HT1080 (cell line): ENCODE data around the gene UBE2Z. TPM values are rescaled to one million over a fixed set of nuclear protein-coding genes. Genes with fewer than 3 reads are reported as not detected.
"Not testable (repeated sequence)": the region's sequence is repeated elsewhere in the genome, so short reads cannot be mapped to it uniquely, and the experiment has no call there.

Experiments used
- DNase-seq: peaks from one replicate; pipeline ENCODE4 v3.0.0-alpha.2; 2015; ENCODE audit warnings: low read depth
- total RNA-seq: library from RNA; depleted of rRNA; stranded (reverse); fragments of >200 nt; shearing (Covaris generic); gene quantifications from 2 replicates; pipeline ENCODE4 v1.2.3, GENCODE V29; 2014

Gene UBE2Z
- total RNA-seq, 1 experiment from 2014 or later, result 123 TPM

DNA sequence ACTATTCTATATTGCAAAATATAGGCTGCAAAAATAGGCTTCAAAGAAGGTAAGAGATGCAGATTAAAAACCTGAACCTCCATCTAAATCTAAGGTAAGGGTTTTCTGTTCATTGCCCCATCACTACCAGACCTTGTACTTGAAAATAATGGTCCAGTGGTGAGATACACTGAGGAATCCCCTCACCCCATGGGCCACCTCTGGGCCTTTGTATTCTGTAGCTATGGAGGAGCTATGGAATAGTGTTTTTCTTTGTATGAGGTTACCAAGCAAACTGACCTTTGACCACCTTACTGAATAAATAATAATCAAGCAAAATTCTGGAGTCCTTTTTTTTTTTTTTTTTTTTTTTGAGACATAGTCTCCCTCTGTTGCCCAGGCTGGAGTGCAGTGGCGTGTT lies 4.8 kb upstream of the UBE2Z start:
- DNase-seq, result no peak

DNA sequence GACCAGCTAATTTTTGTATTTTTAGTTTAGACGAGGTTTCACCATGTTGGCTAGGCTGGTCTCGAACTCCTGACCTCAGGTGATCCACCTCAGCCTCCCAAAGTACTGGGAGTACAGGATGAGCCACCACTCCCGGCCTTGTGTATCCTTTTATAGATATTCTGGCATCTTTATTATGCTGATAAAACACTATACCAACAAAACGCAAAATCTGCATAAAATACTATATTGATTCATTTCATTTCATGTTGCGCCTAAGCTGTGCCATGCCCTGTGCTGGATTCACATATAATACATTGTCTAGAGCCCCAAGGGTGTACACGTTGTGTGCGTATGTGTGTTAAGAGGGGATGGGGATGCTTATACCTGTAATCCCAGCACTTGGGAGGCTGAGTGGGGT lies 3.8 kb upstream of the UBE2Z start:
- no peak for DNase-seq

DNA sequence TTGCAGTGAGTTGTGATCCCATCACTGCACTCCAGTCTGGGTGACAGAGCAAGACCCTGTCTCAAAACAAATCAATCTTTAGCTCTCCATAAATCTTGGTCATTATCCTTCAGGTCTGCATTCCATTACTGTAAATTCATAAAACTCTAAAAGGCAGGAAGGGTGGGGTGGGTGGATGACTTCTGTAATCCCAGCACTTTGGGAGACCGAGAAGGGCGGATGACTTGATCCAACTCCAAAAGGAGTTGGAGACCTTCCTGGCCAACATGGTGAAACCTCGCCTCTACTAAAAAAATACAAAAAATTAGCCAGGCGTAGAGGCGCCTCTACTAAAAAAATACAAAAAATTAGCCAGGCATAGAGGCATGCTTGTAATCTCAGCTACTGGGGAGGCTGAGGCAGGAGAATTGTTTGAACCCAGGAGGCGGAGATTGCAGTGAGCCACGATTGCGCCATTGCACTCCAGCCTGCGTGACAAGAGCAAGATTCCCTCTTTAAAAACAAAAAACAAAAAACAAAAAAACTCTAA lies 2.2 kb upstream of the UBE2Z start:
- no peak for DNase-seq

DNA sequence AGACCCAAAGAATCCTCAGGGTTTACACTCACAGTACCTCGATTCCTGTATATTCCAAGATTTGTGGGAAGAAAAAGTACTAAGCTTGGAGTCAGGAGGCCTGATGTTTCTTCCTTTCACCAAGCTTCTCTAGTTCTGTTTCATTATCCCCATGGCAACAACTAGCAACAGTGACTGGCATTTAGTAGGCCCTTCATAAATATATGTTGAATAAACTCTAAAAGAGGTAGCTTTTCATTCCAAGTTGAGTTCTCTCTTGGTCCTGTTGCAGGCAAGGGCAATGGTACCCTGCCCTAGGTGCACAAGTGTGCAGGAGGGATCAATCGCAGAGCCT lies 527 bp upstream of the UBE2Z start:
- no peak for DNase-seq

DNA sequence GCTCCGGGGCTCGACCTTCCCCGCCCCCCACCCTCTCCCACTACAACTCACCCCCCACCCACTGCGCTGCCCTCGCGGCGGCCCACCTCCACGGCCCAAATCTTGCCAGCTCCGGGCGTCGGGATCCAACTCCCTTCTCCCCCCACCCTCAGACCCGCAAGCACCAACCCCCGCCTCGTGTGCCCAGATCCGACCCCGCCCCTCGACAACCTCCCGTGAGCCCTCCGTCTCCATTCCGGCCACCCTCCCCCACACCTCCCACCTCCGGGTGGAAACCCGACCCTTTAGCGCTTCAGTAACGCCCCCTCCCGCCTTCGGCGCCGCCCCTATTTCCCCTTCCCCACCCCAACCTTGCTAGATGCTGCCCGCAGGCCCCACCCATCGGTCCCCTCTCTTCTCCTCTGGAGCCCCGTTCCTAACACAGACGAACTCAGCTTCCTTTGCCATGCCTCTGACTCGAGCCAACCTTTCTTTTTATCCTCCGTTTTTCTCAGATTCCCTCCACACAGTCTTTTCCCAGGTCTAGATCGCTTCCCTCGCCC lies 717 bp downstream of the UBE2Z start:
- DNase-seq, result peak; percentile 60

DNA sequence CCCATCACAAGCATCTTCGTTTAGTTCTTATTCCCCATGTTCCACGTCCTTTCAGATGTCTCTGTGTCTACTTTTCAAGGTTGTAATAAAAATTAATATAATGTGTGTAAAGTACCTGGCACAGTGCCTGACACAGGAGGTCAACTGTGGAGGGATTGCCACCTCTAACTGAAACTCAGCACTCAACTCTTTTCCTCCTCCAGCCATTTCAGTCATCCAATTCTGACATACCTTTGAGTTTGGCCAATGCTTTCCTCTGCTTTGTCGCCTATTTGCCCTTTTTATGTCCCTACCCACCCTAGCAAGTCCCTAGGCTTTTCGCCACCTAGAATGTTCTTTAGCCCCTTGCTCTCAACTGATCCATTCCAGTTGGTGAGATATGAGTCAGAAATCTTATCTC lies 1.6 kb downstream of the UBE2Z start:
- no peak for DNase-seq

DNA sequence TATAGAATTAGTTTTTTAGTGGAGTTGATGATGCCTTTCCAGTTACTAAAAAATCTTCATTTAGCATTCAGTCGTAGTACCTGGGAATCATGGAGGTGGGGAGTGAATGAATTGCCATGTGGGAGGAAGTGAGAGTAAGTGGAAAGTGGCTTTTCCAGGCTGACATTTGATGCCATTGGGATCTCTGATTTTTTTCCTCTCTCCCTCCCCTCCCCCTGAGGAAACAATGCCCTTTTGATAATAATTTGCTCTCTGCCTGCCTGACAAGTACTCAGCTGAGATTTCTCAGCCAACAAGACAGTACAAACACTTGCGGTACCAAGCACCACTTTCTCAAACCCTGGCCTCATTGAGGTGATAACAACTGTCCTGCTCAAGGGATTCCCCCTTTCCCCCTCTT lies 2.2 kb downstream of the UBE2Z start:
- DNase-seq, result peak; percentile 56

DNA sequence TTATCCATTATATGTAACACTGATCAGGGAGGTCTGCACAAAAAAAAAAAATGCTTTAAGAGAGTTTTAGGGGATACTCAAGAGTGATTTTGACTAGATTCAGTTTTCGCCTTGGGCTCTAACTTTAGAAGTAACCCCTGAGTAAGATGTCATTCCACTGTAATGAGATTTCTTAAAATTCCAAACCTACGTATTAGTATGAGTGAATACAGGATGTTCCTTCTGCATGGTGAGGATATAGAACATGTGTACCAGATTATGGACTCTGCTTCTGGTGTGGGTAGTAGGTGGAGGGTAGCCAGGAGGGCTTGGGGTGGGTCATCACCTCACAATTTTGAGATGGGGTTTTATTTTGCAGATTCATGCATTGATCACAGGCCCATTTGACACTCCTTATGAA lies 4.3 kb downstream of the UBE2Z start:
- DNase-seq, result no peak

DNA sequence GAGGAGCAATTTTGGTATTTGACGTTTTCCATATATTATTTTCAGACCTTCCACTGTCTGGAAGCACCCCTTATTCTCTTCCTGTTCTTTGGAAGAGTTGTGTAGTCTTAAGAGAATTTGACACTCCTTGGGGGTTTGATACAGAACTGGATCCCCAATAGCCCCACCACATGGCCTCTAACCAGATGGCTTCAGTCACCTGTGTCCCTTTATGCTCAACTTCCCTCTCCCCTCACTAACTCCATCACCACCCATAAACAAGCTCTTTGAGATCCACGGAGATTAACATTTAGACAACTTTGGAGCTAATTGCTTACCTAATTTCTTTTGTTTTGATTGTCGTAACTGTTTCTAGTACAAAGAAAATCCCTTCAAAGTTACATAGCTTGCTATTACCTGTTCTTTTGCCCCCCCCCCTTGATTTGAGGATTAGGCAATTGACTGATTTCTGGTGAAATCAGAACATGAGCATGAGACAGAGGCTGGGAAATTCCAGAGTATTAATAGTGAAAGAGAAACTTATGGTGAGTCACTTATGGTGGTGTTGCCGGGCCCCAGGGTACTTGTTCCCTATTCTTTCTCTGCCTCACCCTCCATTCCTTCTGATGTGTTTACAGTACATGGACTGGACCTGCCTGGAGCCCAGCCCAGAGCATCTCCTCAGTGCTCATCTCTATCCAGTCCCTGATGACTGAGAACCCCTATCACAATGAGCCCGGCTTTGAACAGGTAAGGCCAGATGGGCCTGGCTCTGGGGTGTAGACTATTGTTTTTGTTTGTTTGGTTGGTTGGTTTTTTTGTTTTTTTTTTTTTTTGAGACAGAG lies 7.5 kb downstream of the UBE2Z start:
- DNase-seq, result peak; percentile 70

DNA sequence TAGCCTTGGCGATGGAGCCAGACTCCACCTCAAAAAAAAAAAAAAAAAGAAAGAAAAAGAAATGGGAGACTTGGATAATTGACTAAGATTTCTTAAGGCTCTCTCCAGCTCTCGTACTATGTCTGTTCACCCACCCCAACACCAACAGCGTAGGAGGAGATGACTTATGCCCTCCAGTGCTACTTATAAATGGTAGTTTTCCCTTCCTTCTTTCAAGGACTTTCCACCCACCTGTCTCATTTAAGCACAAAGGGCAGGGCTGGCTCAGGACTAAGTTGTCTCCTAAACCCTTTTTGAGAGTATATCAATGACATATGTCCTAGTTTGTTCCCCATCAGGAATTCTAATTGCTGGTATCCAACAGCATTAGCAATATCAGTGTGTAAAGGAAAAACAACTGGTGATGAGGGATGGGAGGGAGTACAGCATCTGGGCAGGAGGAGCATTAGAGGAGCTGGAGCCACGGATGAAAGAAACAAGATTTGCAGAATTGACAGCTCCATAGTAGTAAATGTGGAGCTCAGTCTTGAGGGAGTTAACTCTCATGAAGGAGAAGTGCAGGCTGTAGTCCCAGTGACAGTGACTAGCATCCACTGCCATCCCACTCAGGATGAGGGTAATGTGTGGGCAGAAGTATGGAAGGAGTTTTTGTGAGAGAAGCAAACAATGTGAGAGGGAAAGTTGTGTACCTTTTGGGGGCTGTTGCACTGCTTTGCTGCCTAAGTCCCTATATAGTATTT lies 17.2 kb downstream of the UBE2Z start:
- DNase-seq, result no peak

DNA sequence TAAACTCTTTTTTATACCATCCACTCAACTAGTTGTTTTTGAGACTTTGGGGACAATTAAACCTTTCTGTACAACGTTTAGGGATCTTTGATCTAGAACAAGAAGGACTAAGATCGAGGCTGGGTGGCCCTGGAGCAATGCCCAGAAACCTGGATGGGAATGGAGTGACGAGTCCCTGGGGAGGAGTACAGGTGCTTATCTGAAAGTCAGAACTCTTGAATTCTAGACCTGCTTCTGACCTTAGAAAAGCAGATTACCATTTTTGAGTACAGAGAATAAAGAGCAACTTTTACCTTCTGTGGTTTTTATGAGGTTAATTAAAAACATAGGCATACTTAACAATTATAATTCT lies 17.8 kb downstream of the UBE2Z start:
- no peak for DNase-seq

DNA sequence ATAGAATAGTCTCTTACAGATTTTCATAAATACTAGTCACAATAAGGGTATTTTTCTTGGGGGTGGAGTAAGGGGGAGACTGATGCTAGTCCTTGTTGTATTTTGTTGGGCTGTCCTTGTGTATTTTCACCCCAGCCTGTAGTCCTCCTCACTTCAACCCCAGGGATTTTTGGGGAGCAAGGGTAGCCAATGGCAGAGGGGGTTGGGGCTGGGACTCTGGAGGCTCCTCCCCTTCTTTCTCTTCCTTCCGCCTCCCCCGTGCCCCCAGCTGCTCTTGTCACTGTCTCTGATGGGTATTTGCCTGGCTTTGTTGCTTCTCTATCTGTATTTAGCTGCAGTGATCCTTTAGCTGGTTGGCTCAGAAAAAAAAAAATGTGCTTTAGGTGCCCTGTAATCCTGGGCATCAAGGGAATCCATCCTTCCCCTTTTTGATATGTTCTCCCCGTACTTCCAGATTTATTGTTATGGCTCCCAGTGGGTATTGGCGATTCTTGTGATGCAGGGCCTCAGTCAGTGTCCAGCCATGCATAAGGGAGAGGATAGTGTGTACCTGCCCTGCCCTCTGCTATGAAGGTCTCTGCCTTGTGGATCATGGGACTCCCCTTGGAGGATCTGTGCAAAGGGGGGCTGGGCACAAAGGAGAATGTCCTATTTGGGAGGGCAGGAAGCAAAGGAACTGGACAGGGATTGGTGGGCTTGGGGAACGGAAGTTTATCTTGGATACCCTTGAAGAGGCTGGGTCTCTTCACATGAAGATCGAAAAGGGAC lies 20.0 kb downstream of the UBE2Z start:
- DNase-seq, result no peak

DNA sequence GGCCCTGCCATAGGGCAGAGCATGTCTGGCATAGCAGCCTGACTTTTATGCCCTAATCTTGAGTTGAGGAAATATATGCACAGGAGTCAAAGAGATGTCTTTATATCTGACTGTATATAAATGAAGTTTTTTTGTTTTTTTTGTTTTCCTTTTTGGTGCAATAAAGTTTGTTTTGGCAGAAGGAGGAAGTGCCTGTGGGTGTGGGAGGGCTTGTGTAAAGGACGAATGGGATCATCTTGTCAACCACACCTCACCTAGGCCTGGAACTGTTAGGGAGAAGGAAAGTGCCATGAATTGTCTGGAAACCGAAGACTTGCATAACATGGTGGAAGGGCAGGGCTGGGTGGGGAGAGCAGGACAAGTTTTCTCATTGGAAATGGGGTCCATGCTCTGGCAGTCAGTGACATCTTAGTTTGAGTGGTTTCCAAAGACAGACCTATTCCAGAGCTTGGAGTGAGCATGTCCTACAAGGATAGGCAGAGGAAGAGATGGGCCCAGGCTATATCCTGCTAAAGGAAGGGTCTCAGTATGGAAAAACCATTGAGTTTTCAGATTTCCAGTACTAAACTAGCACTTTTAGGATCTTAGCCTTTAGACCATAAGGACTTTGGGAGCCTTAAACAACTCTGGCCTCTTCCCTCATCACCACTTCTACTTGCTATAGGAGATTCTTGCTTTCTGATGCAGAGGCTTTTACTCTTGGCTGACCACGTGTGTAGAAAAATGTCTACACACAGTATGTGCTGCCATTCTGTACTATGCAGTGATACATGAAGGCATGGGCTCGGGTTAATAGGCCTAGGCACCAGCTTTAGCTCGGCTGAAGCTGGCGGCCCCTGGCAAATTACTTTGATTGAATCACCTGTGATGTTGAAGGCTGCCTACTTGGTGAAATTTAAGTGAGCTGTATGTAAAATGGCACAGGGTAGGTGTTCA lies 20.9 kb downstream of the UBE2Z start:
- DNase-seq, result no peak

DNA sequence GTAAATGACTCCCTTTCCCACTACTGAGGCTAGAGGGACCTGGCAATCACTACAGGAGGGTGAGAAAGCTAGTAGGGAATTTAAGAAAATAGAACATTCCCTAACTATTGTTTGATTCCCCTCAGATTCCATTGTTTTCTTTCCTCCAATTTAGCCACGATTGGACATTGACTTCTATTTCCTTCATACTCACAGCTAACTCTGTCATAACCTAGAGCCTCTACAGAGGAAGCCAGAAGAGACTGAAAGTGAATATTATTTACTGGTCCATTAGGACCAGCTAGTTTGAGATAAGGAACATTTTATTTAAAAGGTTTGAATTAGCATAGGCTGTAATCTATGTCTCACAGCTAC lies 21.6 kb downstream of the UBE2Z start:
- DNase-seq, result no peak

DNA sequence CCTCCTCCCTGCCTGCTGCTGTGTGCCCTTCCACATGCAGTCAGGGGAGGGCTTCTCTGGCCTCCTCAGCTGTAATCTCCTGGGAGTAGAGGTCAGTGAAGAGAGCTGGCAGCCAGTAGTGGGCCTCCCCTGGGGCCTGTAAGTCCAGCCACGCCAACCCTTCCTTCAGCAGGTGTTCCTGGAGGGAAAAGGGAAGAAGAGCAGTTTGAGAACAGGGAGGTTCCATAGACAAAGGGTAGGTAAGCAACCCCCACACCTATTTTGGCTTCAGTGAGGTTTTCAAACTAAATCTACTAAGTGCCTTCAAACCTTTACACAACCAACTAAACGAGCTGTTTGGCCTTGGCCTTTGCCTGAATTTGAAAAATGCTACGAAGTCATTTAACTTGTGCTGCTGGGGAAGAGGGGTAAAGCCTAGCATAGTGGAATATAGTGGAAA lies 22.2 kb downstream of the UBE2Z start:
- no peak for DNase-seq

DNA sequence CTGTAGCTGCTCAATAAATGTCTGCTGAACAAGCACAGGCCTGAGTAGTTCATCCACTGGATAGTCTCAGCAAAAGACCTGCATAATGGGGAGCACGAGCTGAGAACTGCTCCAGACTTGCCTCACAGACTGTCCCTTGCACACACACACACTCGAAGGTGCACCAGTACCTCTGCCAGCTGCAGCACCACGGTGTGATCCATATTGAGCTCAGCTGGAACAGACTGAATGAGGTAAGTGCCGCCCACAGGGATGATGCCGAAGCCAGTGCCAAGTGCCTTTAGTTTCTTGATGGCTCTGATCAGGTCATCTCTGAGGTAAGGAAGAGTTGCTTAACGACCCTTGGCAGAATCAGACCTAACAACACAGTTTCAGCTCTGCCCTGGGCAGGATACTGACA lies 24.8 kb downstream of the UBE2Z start:
- DNase-seq, result no peak

DNA sequence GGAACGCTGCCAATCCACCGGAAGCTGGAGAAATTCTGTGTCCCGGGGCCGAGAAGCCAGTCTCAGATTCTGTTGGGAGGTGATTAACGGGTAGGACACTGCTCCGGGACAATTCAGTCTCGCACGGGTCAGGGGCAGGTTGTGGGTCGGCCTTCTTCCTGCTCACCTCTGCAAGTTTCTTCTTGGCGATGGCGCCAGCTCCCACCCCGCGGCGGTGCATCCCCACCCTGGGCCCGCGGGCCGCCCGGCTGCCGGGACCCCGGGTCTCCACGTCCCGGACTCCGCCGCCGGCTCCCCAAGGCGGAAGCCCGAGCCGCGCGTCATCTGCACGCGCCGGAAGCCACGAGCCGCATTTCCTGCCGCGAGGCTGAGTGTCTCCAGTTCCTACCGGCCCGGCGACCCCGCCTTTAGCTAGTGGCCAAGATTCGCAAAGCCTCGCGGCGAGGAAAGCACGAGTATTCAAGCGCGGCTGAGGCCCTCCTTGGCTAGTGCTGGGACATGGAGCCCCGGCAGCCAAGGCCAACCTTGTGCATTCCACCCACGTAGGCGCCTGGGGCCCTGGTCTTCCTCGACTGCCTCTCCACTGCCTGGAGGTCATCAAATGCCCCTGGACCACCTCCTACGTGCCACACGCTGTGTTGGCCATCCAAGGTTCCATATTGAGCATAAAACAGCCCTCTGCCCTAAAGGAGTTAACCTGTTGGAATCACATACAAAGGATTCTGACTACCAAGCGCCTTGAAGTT lies 36.5 kb downstream of the UBE2Z start, which contains the start of gene SNF8:
SNF8 (minus strand) TSS at position 328 of the 746 bp plus-strand sequence; CDS start at position 220, 108 bp downstream.
- DNase-seq, result peak; percentile 89

DNA sequence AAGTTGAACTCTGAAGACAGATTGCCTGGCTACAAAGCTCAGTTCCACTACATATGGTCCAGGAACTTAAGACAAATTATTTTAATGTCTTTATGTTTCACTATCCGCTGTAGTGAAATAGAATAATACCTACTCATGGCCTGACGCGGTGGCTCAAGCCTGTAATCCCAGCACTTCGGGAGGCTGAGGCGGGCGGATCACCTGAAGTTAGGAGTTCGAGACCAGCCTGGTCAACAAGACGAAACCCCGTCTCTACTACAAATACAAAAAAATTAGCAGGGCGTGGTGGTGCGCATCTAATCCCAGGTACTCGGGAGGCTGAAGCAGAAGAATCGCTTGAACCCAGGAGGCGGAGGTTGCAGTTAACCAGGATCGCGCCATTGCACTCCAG lies 37.0 kb downstream of the UBE2Z start:
- DNase-seq, result not testable (repeated sequence)

DNA sequence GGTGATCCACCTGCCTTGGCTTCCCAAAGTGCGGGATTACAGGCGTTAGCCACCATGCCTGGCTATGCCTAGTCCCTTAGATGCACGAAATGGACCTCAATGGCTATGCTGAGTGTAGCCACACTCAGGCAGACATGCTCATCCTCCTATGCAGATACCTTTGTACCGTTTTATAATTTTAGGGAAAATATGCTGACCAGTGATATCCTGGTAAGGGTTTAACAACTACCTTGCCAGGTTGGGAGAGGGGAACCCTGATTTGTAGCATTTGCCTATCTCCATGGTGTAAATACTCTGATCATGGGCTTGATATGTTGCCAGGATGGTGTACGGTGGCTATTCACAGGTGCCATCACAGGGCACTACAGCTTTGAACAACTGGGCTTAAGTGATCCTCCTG lies 43.4 kb downstream of the UBE2Z start:
- DNase-seq, result no peak

DNA sequence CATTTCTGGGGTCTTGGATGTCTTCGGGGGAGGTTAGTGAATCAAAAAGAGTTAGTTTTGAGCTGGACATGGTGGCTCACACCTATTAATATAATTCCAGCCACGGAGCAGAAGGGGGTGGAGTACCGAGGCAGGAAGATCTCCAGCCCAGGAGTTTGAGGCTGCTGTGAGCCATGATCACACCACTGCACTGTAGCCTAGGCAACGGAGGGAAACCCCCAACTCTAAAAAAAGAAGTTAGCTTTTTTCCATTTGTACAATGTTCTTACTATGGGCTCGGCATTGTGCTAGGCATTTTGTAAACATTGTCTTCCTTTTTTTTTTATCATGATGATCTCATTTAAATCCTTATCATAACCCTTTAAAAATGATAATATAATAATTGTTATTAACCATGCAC lies 44.7 kb downstream of the UBE2Z start:
- no peak for DNase-seq
